Trophoblast cell (in vitro differentiated cells and primary cell): Measurements from ENCODE around the gene SMTNL1.

Source experiments
- DNase-seq, 2 donors: peaks; one replicate each; pipeline ENCODE4 v3.0.0-alpha.2; 2016
- H2AFZ ChIP-seq: 2 replicates; pipeline ENCODE4 v1.6.1; 2013; ENCODE audit warnings: low read length, moderate library complexity, mild to moderate bottlenecking; ENCODE audit not compliant: insufficient read depth, poor library complexity
- H2AK5ac ChIP-seq: 2 replicates; pipeline ENCODE4 v1.6.1; 2013; ENCODE audit warnings: mild to moderate bottlenecking, low read length
- H2BK120ac ChIP-seq: 2 replicates; pipeline ENCODE4 v1.6.1; 2013; ENCODE audit warnings: low read length, mild to moderate bottlenecking, moderate library complexity; ENCODE audit not compliant: insufficient read depth, poor library complexity
- H2BK12ac ChIP-seq: 2 replicates; pipeline ENCODE4 v1.6.1; 2013; ENCODE audit warnings: mild to moderate bottlenecking, low read length, moderate library complexity
- H2BK5ac ChIP-seq: 2 replicates; pipeline ENCODE4 v1.6.1; 2013; ENCODE audit warnings: low read length, low read depth, moderate library complexity, mild to moderate bottlenecking; ENCODE audit not compliant: poor library complexity
- H3K14ac ChIP-seq: 2 replicates; pipeline ENCODE4 v1.6.1; 2013; ENCODE audit warnings: mild to moderate bottlenecking, low read length
- H3K18ac ChIP-seq: 2 replicates; pipeline ENCODE4 v1.6.1; 2013; ENCODE audit warnings: mild to moderate bottlenecking, low read length
- H3K23ac ChIP-seq: 2 replicates; pipeline ENCODE4 v1.6.1; 2013; ENCODE audit warnings: low read length
- H3K27ac ChIP-seq: 2 replicates; pipeline ENCODE4 v1.5.1; 2013; ENCODE audit warnings: low read depth, mild to moderate bottlenecking, inconsistent platforms, low read length, moderate library complexity
- H3K27me3 ChIP-seq: 2 replicates; pipeline ENCODE4 v1.6.1; 2013; ENCODE audit warnings: inconsistent platforms, mild to moderate bottlenecking, low read length, moderate library complexity; ENCODE audit not compliant: insufficient read depth
- H3K36me3 ChIP-seq, 2 experiments: 1 replicate in 1 of 2; 2 replicates in 1 of 2; pipeline ENCODE4 v1.6.1; 2013; ENCODE audit warnings: low read length in 2 of 2, mild to moderate bottlenecking in 2 of 2, moderate library complexity in 1 of 2; ENCODE audit not compliant: insufficient read depth in 2 of 2, control insufficient read depth in 1 of 2
- H3K4ac ChIP-seq: 2 replicates; pipeline ENCODE4 v1.6.1; 2013; ENCODE audit warnings: low read depth, mild to moderate bottlenecking, low read length, moderate library complexity
- H3K4me1 ChIP-seq, 2 experiments: 1 replicate in 1 of 2; 2 replicates in 1 of 2; pipeline ENCODE4 v1.6.1; 2013; ENCODE audit warnings: low read length in 2 of 2, mild to moderate bottlenecking in 2 of 2, moderate library complexity in 1 of 2; ENCODE audit not compliant: insufficient read depth in 2 of 2, control insufficient read depth in 1 of 2
- H3K4me2 ChIP-seq: 2 replicates; pipeline ENCODE4 v1.6.1; 2013; ENCODE audit warnings: inconsistent platforms, mild to moderate bottlenecking, low read length, moderate library complexity
- H3K4me3 ChIP-seq: 2 replicates; pipeline ENCODE4 v1.5.1; 2013; ENCODE audit warnings: mild to moderate bottlenecking, low read depth, low read length, inconsistent platforms
- H3K79me1 ChIP-seq: one replicate; pipeline ENCODE4 v1.6.1; 2013; ENCODE audit warnings: low read length
- H3K79me2 ChIP-seq: 2 replicates; pipeline ENCODE4 v1.6.1; 2013; ENCODE audit warnings: low read length, mild to moderate bottlenecking; ENCODE audit not compliant: control insufficient read depth, insufficient read depth, poor library complexity
- H3K9ac ChIP-seq: 2 replicates; pipeline ENCODE4 v1.6.1; 2013; ENCODE audit warnings: mild to moderate bottlenecking, low read length
- H3K9me3 ChIP-seq: 2 replicates; pipeline ENCODE4 v1.6.1; 2013; ENCODE audit warnings: low read depth, mild to moderate bottlenecking, control low read depth, inconsistent platforms, low read length; ENCODE audit not compliant: insufficient read depth
- H4K12ac ChIP-seq: 2 replicates; pipeline ENCODE4 v1.6.1; 2013; ENCODE audit warnings: low read depth, mild to moderate bottlenecking, low read length, moderate library complexity
- H4K8ac ChIP-seq: 2 replicates; pipeline ENCODE4 v1.6.1; 2013; ENCODE audit warnings: low read depth, mild to moderate bottlenecking, low read length, moderate library complexity
- H4K91ac ChIP-seq: one replicate; pipeline ENCODE4 v1.6.1; 2013; ENCODE audit warnings: low read depth, mild to moderate bottlenecking, low read length, moderate library complexity
- WGBS: extraction: QIAGEN DNeasy Blood & Tissue Kit; methylation state at CpG from one replicate; pipeline ENCODE4 v1.1.7; 2013; ENCODE audit warnings: missing lambda C conversion rate; ENCODE audit not compliant: insufficient read length, insufficient coverage; ENCODE audit errors: extremely low coverage; 5-methylcytosine and 5-hydroxymethylcytosine counted together

SMTNL1 gene

GRCh38 chr11:57506522-57506921 lies 30.9 kb upstream of the SMTNL1 start:
- Histone ChIP-seq H3K36me3 (no peaks in the 10 kb centered on the region), H3K4ac (no peak overlapping the region), H2AK5ac (no peak overlapping the region), H3K79me2 (no peaks in the 10 kb centered on the region), H3K27ac (no peak overlapping the region), H3K9me3 (no peaks in the 10 kb centered on the region), H2BK5ac (no peak overlapping the region), H3K14ac (no peak overlapping the region), H3K18ac (no peak overlapping the region), H3K27me3 (no peaks in the 10 kb centered on the region), H3K9ac (no peak overlapping the region), H4K8ac (no peak overlapping the region), H2BK12ac (no peak overlapping the region), H3K4me2 (no peak overlapping the region), H4K91ac (no peak overlapping the region), H2BK120ac (no peak overlapping the region), H3K23ac (no peak overlapping the region), H3K4me3 (no peak overlapping the region), H3K79me1 (no peaks in the 10 kb centered on the region), H2AFZ (no peak overlapping the region), H4K12ac (no peak overlapping the region), H3K4me1 (no peaks in the 10 kb centered on the region)
- DNase-seq = no peak
- WGBS = no CpG with 5 or more reads among the region's 1 CpG

- Histone ChIP-seq H3K79me2 (no peaks in the 10 kb centered on the region), H2AFZ (no peak overlapping the region), H4K8ac (no peak overlapping the region), H2BK5ac (no peak overlapping the region), H3K4me3 (no peak overlapping the region), H3K14ac (no peak overlapping the region), H4K91ac (no peak overlapping the region), H2AK5ac (no peak overlapping the region), H3K23ac (no peak overlapping the region), H3K4me1 (no peaks in the 10 kb centered on the region), H4K12ac (no peak overlapping the region), H3K27me3 (peaks cover 8% of the 10 kb centered on the region), H3K9ac (no peak overlapping the region), H3K4ac (no peak overlapping the region), H3K4me2 (no peak overlapping the region), H2BK12ac (no peak overlapping the region), H2BK120ac (no peak overlapping the region), H3K18ac (no peak overlapping the region), H3K79me1 (no peaks in the 10 kb centered on the region), H3K27ac (no peak overlapping the region), H3K36me3 (no peaks in the 10 kb centered on the region), H3K9me3 (no peaks in the 10 kb centered on the region)
- no peak for DNase-seq
- WGBS = no CpG with 5 or more reads among the region's 7 CpGs
Observed at GRCh38 chr11:57508341-57509170, 28.8 kb upstream of the SMTNL1 start.

GRCh38 chr11:57511741-57512430 lies 25.5 kb upstream of the SMTNL1 start:
- Histone ChIP-seq H2BK12ac (no peak overlapping the region), H3K9me3 (no peaks in the 10 kb centered on the region), H3K79me2 (no peaks in the 10 kb centered on the region), H3K36me3 (no peaks in the 10 kb centered on the region), H3K4ac (no peak overlapping the region), H2AFZ (no peak overlapping the region), H2BK120ac (no peak overlapping the region), H3K27ac (no peak overlapping the region), H3K27me3 (peaks cover 35% of the 10 kb centered on the region), H3K79me1 (no peaks in the 10 kb centered on the region), H3K23ac (no peak overlapping the region), H3K4me3 (no peak overlapping the region), H2AK5ac (no peak overlapping the region), H3K18ac (no peak overlapping the region), H3K4me2 (no peak overlapping the region), H4K12ac (no peak overlapping the region), H3K9ac (no peak overlapping the region), H4K91ac (no peak overlapping the region), H2BK5ac (no peak overlapping the region), H3K4me1 (peaks cover 8% of the 10 kb centered on the region in 2 experiments), H4K8ac (no peak overlapping the region), H3K14ac (no peak overlapping the region)
- DNase-seq = no peak
- no CpG with 5 or more reads among the region's 6 CpGs for WGBS

- H3K18ac ChIP-seq = no peak overlapping the region
- no peak overlapping the region for H3K23ac ChIP-seq
- no peak overlapping the region for H2AFZ ChIP-seq
- H2BK120ac ChIP-seq = no peak overlapping the region
- H3K27ac ChIP-seq = no peak overlapping the region
- no peaks in the 10 kb centered on the region for H3K9me3 ChIP-seq
- no peak overlapping the region for H2AK5ac ChIP-seq
- no peaks in the 10 kb centered on the region for H3K36me3 ChIP-seq
- H3K4me1 ChIP-seq = peaks cover 8% of the 10 kb centered on the region in 2 experiments
- H3K79me2 ChIP-seq = no peaks in the 10 kb centered on the region
- no peak overlapping the region for H4K8ac ChIP-seq
- no peak overlapping the region for H2BK12ac ChIP-seq
- H2BK5ac ChIP-seq = no peak overlapping the region
- no peak for DNase-seq
- peaks cover 38% of the 10 kb centered on the region for H3K27me3 ChIP-seq
- no peak overlapping the region for H3K9ac ChIP-seq
- H3K14ac ChIP-seq = no peak overlapping the region
- H3K4ac ChIP-seq = no peak overlapping the region
- H3K4me2 ChIP-seq = no peak overlapping the region
- H4K12ac ChIP-seq = no peak overlapping the region
- no peak overlapping the region for H4K91ac ChIP-seq
- no CpG with 5 or more reads among the region's 12 CpGs for WGBS
- no peaks in the 10 kb centered on the region for H3K79me1 ChIP-seq
- no peak overlapping the region for H3K4me3 ChIP-seq
Observed at GRCh38 chr11:57512646-57513451, 24.5 kb upstream of the SMTNL1 start.
